IMR-90 (cell line): ENCODE data around the gene SCN8A.

Experiments used
- BHLHE40 ChIP-seq: fragments of 150-350 bp; IDR thresholded peaks from 2 replicates; pipeline ENCODE4 v1.6.1; 2016; ENCODE audit warnings: mild to moderate bottlenecking, low read depth, low read length
- CEBPB ChIP-seq: IDR thresholded peaks from 2 replicates; pipeline ENCODE4 v1.6.1; 2012; ENCODE audit warnings: low read depth, low read length, improper control_type of control experiment
- FOS ChIP-seq: fragments of 150-350 bp; IDR thresholded peaks from 2 replicates; pipeline ENCODE4 v1.6.1; 2016; ENCODE audit warnings: low read depth, low read length
- MAZ ChIP-seq: IDR thresholded peaks from 2 replicates; pipeline ENCODE4 v1.6.1; 2012; ENCODE audit warnings: low read depth, mild to moderate bottlenecking, low read length, improper control_type of control experiment, moderate library complexity, borderline replicate concordance
- POLR2A ChIP-seq: IDR thresholded peaks from 2 replicates; pipeline ENCODE4 v1.6.1; 2012; ENCODE audit warnings: mild to moderate bottlenecking, low read depth, low read length
- RAD21 ChIP-seq: IDR thresholded peaks from 2 replicates; pipeline ENCODE4 v1.6.1; 2012; ENCODE audit warnings: low read length, improper control_type of control experiment
- RCOR1 ChIP-seq: IDR thresholded peaks from 2 replicates; pipeline ENCODE4 v1.6.1; 2012; ENCODE audit warnings: mild to moderate bottlenecking, low read length, improper control_type of control experiment; ENCODE audit not compliant: insufficient replicate concordance
- RFX5 ChIP-seq: IDR thresholded peaks from 2 replicates; pipeline ENCODE4 v1.8.0; 2012; ENCODE audit warnings: low read depth, mild to moderate bottlenecking, low read length, moderate library complexity
- SMC3 ChIP-seq: fragments of 150-350 bp; IDR thresholded peaks from 2 replicates; pipeline ENCODE4 v1.6.1; 2016; ENCODE audit warnings: low read depth, mild to moderate bottlenecking, antibody characterized with exemption, low read length, moderate library complexity
- TF ChIP-seq, protein P1 (sequence below): fragments of 150-350 bp; IDR thresholded peaks from 2 replicates; pipeline ENCODE4 v1.6.1; 2017; ENCODE audit warnings: mild to moderate bottlenecking, antibody characterized with exemption, low read length, low read depth
- TF ChIP-seq, protein P2 (sequence below): conservative IDR thresholded peaks from 2 replicates; pipeline ENCODE4 v1.5.1; 2012; ENCODE audit warnings: mild to moderate bottlenecking, low read depth, low read length, improper control_type of control experiment

DNA sequence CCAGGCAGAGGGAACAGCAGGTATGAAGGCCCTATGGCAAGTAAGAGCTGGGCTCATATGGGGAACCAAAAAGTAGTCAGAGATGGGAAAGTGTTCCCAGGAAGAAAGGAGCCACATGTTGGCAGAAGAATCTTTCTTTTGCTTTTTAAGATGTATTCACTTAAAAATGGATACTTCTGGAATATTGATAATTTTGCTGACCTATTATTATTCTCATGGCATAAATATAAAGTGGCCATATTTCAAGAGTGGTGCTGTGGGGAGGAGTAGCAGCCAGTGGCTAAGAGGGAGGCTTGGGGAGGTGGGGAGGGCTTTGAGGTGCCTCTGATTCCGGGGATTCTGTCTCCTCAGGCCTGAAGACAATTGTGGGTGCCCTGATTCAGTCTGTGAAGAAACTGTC, 108.2 kb downstream of the SCN8A start:
- TF ChIP-seq, protein P1, sequence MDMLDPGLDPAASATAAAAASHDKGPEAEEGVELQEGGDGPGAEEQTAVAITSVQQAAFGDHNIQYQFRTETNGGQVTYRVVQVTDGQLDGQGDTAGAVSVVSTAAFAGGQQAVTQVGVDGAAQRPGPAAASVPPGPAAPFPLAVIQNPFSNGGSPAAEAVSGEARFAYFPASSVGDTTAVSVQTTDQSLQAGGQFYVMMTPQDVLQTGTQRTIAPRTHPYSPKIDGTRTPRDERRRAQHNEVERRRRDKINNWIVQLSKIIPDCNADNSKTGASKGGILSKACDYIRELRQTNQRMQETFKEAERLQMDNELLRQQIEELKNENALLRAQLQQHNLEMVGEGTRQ: no peak
- no peak for TF ChIP-seq RFX5
- TF ChIP-seq POLR2A: no peak
- TF ChIP-seq, protein P2, sequence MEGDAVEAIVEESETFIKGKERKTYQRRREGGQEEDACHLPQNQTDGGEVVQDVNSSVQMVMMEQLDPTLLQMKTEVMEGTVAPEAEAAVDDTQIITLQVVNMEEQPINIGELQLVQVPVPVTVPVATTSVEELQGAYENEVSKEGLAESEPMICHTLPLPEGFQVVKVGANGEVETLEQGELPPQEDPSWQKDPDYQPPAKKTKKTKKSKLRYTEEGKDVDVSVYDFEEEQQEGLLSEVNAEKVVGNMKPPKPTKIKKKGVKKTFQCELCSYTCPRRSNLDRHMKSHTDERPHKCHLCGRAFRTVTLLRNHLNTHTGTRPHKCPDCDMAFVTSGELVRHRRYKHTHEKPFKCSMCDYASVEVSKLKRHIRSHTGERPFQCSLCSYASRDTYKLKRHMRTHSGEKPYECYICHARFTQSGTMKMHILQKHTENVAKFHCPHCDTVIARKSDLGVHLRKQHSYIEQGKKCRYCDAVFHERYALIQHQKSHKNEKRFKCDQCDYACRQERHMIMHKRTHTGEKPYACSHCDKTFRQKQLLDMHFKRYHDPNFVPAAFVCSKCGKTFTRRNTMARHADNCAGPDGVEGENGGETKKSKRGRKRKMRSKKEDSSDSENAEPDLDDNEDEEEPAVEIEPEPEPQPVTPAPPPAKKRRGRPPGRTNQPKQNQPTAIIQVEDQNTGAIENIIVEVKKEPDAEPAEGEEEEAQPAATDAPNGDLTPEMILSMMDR: no peak
- no peak for TF ChIP-seq BHLHE40
- no peak for TF ChIP-seq FOS
- TF ChIP-seq SMC3: no peak
- TF ChIP-seq CEBPB: no peak
- TF ChIP-seq MAZ: no peak
- TF ChIP-seq RCOR1: no peak
- TF ChIP-seq RAD21: no peak
